ENCODE data around the gene ANKS4B.
"Not testable (repeated sequence)": the region's sequence is repeated elsewhere in the genome, so short reads cannot be mapped to it uniquely, and the experiment has no call there.

ANKS4B gene

DNA sequence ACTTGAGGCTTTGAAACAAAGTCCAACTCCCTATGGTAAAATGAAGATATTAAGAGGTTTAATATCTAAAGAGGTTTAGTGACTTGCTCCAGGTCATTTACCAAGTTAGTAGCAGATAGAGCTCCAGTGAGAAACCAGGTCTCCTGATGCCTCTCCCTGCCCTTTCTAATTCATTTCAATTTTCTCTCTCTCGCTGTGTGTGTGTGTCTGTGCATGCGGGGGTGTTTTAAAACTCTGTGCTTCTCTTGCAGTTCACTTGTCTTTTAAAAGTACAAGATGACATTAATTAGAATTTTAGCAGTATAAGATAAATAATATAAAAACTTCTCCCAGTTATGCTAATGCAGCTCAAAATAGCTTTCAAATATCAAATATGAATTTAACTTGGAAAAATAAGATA, 13.9 kb upstream of the ANKS4B start:
- no peak for DNase-seq

DNA sequence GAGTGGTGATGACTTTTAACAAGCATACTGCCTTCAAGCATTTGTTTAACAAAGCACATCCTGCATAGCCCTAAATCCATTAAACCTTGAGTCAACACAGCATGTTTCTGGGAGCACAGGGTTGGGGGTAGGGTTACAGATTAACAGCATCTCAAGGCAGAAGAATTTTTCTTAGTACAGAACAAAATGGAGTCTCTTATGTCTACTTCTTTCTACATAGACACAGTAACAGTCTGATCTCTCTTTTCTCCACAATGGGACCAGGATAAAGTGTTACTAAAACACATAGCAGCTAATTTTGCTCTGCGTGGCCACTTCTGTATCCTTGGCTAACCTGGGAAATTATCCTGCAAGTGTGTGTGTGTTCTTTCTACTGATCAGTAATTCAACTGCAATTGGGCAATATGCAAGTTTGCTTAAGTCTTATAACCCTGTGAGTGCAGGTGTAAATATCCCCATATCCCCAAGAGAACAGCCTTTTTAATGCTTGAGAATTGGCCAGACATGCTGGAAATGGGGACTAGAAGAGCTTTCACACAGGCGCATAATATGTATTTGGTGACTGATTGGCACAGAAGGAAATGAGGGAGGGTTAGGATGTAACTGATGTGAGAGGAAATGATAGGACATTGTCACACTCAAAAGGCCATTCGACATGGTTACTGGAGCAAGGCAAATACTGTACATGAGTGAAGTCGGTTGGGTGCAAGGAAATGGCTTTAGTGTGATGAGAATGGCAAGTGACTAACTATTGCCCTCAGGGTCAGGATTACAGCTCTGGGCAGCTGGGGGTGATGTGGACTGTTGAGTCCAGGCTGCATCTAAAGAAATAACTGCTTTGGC, 10.8 kb upstream of the ANKS4B start:
- DNase-seq = no peak

GRCh38 chr16:21223787-21224186, 9.7 kb upstream of the ANKS4B start:
- no peak for DNase-seq

DNA sequence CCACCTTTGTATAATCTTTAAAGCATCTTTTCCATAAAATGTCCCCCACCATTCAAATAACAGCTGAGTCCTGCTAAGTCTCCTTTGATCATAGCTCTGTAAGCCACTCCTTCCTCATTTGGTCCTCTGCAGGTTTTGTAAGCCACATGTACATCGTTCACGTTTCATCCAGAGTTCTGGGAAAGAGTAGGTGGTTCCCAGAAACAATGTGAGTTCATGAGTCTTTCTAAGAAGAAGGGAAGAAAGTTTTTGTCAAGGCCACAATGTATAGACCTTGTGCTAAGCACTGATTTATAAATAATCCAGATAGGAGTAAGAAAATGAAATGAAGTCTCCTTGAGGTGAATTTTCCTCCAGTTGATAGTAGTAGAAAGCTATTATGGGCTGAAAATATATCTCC, 8.7 kb upstream of the ANKS4B start:
- DNase-seq = no peak

DNA sequence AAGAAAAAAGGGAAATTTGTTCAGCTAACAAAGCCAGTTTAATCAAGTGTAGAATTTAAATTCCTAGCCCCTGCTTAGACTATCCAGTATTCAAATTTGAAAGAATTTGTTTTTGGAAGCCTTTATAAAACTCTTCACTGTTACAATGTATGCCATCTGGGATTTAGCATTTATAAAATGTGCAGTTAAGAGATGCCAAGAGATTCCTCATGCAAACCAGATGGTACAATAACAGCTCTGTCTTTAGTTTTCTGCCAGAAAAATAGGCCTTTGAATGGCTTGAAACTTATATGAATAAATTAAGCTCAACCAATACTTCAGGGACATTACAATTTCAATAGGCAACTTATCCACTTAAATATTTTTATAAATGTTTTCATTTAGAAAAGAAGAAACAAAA, 6.8 kb upstream of the ANKS4B start:
- DNase-seq = no peak

DNA sequence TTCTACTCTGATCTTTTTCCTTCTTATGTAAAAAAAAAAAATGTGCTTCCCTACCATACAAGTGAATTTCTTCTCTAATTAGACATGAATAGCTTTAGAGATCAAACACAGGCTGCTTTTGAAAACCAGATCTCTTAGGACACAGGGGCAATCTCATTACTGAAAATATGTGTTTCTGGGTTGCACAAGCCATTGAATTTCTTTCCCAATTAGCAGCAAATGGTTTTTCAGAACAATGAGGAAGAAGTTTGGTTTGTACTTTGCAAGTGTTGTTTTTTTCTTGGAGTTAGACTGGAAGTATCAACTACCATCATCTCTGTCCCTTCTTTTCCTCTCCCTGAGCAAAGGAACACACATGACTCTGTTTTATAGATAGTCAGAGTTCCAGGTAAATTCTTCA, 5.6 kb upstream of the ANKS4B start:
- no peak for DNase-seq

DNA sequence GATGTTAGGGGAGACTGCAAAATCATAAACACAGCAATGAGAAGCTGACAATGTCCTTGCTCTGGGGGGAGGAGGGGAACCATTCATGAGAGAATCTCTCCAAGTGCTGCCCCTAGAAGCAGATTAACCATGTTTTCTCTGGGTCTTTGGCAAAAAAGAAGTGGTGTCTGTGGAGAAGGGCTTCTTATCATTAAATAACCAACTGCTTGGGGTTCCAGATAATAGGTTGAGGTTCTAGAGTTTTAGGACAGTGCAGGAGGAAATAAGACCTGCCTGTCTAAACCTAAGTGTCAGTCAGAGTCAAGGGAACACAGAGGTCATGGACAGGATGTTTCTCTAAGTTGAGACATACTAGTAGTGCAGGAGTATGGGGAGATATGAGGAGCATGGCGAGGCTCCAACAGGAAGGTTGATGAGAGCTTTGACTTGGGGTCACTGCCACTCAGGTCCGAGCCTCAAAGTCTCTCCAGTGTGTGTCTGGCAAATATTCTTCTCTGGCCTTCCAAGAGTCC, 5.1 kb upstream of the ANKS4B start:
- DNase-seq = no peak

GRCh38 chr16:21233045-21233520, 416 bp upstream of the ANKS4B start:
- DNase-seq = no peak

DNA sequence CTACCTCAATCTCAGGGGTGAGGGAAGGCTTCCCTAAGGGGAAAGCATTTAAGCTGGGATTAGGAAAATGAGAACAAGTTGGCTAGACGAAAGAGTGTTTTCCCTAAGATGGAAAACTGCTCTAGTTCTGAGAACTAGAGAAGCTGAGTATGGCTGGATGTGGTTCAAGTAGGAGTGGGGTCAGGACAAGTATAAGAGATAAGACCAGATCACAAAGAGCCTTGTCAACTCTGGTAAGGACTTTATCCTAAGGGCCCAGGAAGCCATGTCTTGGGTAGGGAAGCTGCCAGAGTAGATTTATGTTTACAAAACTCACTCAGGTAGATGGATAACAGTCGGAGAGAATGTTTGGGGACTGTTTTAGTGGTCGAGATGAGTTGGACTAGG, 1.7 kb downstream of the ANKS4B start:
- DNase-seq = no peak

DNA sequence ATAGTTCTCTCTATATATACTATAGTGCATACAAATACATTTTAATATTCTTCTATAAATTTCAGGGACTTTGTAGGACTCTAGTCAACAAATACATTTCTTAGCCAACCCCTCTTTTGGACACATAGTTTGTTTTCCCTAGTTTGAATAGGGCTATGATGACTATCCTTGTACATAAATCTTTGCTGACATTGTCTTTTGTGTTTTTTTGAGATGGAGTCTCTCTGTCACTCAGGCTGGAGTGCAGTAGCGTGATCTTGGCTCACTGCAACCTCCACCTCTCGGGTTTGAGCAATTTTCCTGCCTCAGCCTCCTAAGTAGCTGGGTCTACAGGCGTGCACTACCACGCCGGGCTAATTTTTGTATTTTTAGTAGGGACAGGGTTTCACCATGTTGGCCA, 3.3 kb downstream of the ANKS4B start:
- no peak for DNase-seq

GRCh38 chr16:21239646-21240045, 6.1 kb downstream of the ANKS4B start:
- DNase-seq = no peak

- no peak for DNase-seq
These were observed 9.3 kb downstream of the ANKS4B start for GRCh38 chr16:21242756-21243155.

DNA sequence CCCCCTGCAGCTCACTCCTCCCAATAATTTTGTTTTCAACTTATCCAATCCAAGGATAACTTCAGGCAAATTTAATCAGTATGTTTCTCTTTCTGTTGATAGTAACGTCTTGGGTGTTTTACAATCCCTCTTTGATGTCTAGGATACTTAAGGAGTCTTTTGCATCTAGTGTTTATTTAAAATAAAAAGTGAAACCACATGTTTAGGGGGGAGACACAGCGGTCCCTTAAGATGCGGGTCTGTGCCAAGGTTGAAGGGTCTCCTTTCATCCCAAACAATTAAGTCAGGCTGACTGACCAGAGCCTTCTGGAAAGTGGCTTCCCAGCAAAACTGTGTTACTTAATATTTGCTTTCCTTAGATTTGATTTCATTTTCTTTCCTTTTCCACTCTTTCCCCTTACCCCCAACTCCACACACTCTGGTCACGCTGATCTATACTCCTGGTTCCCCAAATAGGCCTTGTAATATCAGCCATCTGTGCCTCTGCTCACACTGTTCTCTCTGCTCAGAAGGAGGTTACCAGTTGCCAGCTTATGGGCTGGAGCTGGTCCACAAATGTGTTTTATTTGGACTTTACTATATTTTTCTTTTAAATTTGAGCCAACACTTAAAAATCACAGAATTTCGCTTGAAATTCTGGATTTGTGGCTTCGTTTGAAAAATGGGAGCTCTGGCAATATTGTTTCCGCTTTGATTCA, 11.2 kb downstream of the ANKS4B start:
- no peak for DNase-seq

DNA sequence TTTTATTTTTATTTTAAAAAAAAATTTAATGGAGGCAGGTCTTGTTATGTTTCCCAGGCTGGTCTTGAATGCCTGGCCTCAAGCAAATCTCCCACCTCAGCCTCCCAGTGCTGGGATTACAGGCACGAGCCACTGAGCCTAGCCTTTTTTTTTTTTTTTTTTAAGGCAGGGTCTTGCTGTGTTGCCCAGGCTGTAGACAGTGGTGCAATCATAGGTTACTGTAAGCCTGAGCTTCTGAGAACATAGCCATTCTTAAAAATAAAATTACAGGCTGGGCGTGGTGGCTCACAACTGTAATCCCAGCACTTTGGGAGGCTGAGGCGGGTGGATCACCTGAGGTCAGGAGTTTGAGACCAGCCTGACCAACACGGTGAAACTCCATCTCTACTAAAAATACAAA, 14.7 kb downstream of the ANKS4B start:
- DNase-seq = not testable (repeated sequence)

- no peak for DNase-seq
These were observed 16.8 kb downstream of the ANKS4B start for GRCh38 chr16:21250072-21250923.

DNA sequence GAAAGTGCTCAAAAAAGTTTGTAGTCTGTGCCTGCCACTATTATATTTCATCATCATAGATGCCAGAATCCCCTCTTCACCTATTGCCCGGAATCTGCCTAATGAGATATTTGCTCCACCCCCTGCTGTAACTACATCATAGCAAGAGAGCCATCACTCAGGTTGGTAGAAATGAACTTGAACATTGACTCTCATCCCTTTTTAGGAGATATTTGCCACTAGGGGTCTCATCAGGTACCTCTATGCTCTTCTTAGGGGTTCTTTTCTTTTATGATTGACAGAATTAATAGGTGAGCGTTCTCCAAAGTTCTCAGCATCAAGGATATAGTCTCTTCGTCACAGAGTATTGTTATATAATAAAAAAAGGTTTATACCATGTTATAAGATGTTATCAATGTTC, 20.0 kb downstream of the ANKS4B start:
- DNase-seq = no peak

- DNase-seq = no peak
These were observed 23.1 kb downstream of the ANKS4B start for GRCh38 chr16:21256636-21257035.

- no peak for DNase-seq
These were observed 23.8 kb downstream of the ANKS4B start for GRCh38 chr16:21257284-21257683.

DNA sequence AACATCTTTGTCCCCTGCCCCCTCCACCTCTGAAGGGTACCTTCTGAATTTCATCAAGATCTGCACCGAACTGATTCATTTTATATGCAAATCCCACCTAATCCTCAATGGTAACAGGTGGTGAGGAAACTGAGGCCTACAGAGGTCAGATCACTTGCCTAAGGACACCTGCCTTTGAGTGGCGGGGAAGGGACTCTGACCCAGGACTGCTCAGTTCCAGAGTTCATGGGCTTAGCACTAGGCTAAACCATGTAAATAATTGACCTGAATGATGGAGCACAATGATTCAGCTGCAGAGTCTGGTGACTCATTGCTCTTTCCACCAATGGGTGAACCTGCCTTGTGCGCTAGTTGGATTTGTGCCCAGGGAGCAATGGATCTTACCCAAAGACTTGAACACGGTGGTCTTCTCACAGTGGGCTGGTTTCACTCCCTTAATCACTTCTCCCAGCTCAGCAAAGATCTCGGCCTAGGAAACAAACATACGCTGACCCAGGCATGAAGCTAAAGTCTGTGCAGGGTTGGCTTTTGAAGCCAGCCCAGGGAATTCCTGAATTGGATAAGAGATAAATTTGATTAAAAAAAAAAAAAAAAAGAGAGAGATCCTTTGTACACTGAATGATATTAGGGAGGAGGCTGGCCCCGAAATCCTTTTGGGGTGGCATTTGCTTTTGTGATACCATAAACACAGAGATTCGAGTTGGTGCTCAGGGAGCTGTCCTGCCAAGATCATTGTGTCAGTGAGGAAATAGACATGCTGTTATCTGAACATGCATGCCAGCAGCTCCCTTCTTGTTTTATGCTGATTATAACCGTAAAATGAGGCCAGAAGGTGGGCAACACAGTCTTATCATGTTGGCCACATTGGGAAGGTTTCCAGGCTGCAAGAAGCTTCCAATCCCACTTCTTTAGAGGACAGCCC, 27.6 kb downstream of the ANKS4B start:
- DNase-seq = no peak

DNA sequence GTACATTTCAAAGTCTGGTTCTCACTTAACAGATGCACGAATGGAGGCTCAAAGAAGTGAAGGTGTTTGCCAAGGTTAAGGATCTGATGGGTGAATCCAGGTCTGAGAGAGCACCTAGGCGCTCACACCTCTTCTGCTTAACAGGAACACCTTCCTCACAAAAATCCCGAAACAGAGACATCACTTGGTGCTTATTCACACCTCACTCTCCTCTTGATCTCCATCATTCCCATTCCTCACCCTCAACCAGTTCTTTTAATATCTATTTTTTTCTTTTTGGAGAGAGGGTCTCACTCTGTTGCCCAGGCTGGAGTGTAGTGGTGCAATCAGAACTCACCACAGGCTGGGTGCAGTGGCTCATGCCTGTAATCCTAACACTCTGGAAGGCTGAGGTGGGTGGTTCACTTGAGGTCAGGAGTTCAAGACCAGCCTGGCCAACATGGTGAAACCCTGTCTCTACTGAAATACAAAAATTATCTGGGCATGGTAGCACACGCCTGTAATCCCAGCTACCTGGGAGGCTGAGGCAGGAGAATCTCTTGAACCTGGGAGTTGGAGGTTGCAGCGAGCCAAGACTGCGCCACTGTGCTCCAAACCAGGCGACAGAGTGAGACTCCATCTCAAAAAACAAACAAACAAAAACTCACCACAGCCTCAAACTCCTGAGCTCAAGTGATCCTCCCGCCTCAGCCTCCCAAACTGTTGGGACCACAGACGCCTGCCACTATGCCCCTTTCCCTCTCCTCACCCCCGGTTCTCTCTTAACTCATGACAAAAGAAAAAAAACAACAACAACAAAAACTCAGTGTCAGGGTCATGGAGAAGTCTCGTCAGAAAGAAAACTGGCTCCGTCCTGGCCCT, 29.5 kb downstream of the ANKS4B start:
- no peak for DNase-seq
